Esophagus muscularis mucosa (tissue), 4 donors: ENCODE measurements around the gene CCRL2.

Source experiments
- EP300 ChIP-seq: sonication (generic); formaldehyde crosslinking; IDR thresholded peaks from one replicate; pipeline ENCODE4 v1.6.1; 2017; ENCODE audit warnings: antibody characterized with exemption
- POLR2A ChIP-seq: fragments of 450-650 bp; IDR thresholded peaks from one replicate; pipeline ENCODE4 v1.6.1; 2017; ENCODE audit warnings: antibody characterized with exemption, moderate library complexity, mild to moderate bottlenecking, low read depth
- POLR2AphosphoS5 ChIP-seq, 2 donors: sonication (generic); formaldehyde crosslinking; IDR thresholded peaks; one replicate each; pipeline ENCODE4 v1.6.1; 2017; ENCODE audit warnings: antibody characterized with exemption in 2 of 2
- TF ChIP-seq, protein P1 (sequence below), 3 experiments: fragments of 200-600 bp in 2 of 3; fragments of 450-650 bp in 1 of 3; sonication (generic) in 2 of 3; IDR thresholded peaks; one replicate each; pipeline ENCODE4 v1.5.1; 2017 to 2019; ENCODE audit warnings: antibody characterized with exemption in 3 of 3, mild to moderate bottlenecking in 2 of 3, moderate library complexity in 1 of 3

DNA sequence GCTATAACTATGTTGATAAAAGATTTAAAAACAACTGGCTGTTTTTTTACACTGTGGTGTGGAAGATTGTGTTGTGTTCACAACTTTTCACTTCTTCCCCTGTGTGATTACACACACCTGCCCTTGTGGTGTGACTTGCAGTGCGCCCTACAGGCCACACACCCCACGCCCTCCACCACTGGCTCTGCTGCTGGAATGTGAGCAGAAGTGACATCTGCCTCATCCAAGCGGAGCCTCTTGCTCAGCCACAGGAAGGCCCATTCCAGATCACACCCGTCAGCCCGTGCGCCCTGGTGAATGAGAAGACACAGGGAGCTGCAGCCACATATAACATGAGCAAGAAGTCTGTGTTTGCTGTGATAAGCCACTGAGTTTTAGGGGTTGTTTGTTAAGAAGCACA, 46.2 kb upstream of the CCRL2 start:
- TF ChIP-seq, protein P1, sequence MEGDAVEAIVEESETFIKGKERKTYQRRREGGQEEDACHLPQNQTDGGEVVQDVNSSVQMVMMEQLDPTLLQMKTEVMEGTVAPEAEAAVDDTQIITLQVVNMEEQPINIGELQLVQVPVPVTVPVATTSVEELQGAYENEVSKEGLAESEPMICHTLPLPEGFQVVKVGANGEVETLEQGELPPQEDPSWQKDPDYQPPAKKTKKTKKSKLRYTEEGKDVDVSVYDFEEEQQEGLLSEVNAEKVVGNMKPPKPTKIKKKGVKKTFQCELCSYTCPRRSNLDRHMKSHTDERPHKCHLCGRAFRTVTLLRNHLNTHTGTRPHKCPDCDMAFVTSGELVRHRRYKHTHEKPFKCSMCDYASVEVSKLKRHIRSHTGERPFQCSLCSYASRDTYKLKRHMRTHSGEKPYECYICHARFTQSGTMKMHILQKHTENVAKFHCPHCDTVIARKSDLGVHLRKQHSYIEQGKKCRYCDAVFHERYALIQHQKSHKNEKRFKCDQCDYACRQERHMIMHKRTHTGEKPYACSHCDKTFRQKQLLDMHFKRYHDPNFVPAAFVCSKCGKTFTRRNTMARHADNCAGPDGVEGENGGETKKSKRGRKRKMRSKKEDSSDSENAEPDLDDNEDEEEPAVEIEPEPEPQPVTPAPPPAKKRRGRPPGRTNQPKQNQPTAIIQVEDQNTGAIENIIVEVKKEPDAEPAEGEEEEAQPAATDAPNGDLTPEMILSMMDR (IDR thresholded peaks at IDR 0.05): no peak
- TF ChIP-seq EP300: no peak
- TF ChIP-seq POLR2A: no peak
- TF ChIP-seq POLR2AphosphoS5 (IDR thresholded peaks at IDR 0.05): no peak
